Gastroesophageal sphincter (tissue), 3 donors: ENCODE results near the gene PPP2R3C.

ENCODE experiments used
- CTCF ChIP-seq, 4 experiments: fragments of 200-600 bp in 2 of 4; fragments of 450-650 bp in 2 of 4; sonication (generic) in 1 of 4; IDR thresholded peaks; one replicate each; pipeline ENCODE4 v1.5.1; 2017 to 2019; ENCODE audit warnings: antibody characterized with exemption in 4 of 4, mild to moderate bottlenecking in 2 of 4, moderate library complexity in 2 of 4
- POLR2AphosphoS5 ChIP-seq: sonication (generic); formaldehyde crosslinking; IDR thresholded peaks from one replicate; pipeline ENCODE4 v1.6.1; 2017; ENCODE audit warnings: antibody characterized with exemption

- no peak for TF ChIP-seq CTCF (IDR thresholded peaks at IDR 0.05)
- TF ChIP-seq POLR2AphosphoS5: no peak
Observed at GRCh38 chr14:35112641-35113040, 9.1 kb downstream of the PPP2R3C start.
